Mesothelial cell of epicardium (in vitro differentiated cells): ENCODE results near the gene RAB8B. TPM values are rescaled to one million over a fixed set of nuclear protein-coding genes. Genes with fewer than 3 reads are reported as not detected.

Experiments
- DNase-seq, 2 experiments: peaks; one replicate each; pipeline ENCODE4 v3.0.0; 2021; ENCODE audit warnings: low spot score in 2 of 2; ENCODE audit not compliant: unreplicated experiment in 2 of 2
- H3K27ac Mint-ChIP-seq: 2 replicates; pipeline ENCODE4 v1.8.0; 2021; ENCODE audit warnings: mixed read lengths
- H3K27me3 Mint-ChIP-seq: 2 replicates; pipeline ENCODE4 v1.8.0; 2021; ENCODE audit warnings: low read depth, mixed read lengths
- H3K36me3 Mint-ChIP-seq: 2 replicates; pipeline ENCODE4 v1.8.0; 2021; ENCODE audit warnings: mixed read lengths
- H3K4me1 Mint-ChIP-seq: 2 replicates; pipeline ENCODE4 v1.8.0; 2021; ENCODE audit warnings: mixed read lengths
- H3K4me3 Mint-ChIP-seq: 2 replicates; pipeline ENCODE4 v1.8.0; 2021; ENCODE audit warnings: mild to moderate bottlenecking, moderate library complexity, mixed read lengths
- H3K9me3 Mint-ChIP-seq: 2 replicates; pipeline ENCODE4 v1.8.0; 2021; ENCODE audit warnings: mixed read lengths
- CTCF ChIP-seq: fragments of 200-600 bp; sonication (generic); IDR thresholded peaks from one replicate; pipeline ENCODE4 v1.5.0; 2021; ENCODE audit warnings: antibody characterized with exemption; ENCODE audit not compliant: unreplicated experiment
- total RNA-seq: library from RNA; stranded (reverse); gene quantifications from 3 replicates; pipeline ENCODE4 v1.2.1, GENCODE V29; 2021

Gene RAB8B
- total RNA-seq, 1 donor from 2014 or later = 20.2 TPM

DNA sequence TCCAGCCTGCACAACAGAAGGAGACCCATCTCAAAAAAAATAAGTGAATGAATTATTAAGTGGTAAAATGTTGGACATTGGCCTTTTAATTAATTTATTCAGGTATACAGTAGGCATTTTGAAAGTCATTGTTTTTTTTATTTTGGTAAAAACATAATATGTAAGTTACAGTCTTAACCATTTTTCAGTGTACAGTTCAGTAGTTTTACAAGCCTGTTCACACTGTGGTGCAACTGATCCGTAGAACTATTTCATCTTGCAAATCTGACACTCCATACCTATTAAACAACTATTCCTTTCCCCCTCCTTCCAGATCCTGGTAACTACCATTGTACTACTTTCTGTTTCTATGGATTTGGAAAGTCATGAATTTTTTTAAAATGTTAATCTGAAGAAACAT is 51.9 kb downstream of the RAB8B start:
- Mint-ChIP-seq H3K27ac (no peak overlapping the region), H3K4me3 (no peak overlapping the region), H3K4me1 (peaks cover 3% of the 10 kb centered on the region), H3K36me3 (peaks cover 21% of the 10 kb centered on the region), H3K27me3 (no peaks in the 10 kb centered on the region), H3K9me3 (peaks cover 22% of the 10 kb centered on the region)
- TF ChIP-seq CTCF = no peak
- no peak for DNase-seq

DNA sequence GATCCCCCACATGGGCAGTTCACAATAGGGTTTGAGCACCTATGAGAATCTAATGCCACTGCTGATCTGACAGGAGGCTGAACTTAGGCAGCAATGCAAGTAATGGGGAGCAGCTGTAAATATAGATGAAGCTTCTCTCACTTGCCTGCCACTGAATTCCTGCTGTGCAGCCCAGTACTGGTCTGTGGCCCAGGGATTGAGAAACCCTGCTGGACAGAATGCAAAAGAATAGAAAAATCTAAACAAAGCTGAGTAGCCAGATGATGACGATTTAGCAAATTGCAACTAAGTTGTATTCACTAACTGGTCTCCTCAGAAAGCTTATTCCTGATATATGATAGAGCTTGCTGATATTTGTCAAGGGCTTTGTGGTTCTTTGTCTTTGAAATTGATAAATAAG is 53.7 kb downstream of the RAB8B start:
- no peak for TF ChIP-seq CTCF
- Mint-ChIP-seq H3K27ac (no peak overlapping the region), H3K9me3 (peaks cover 12% of the 10 kb centered on the region), H3K36me3 (peaks cover 24% of the 10 kb centered on the region), H3K4me1 (peaks cover 3% of the 10 kb centered on the region), H3K4me3 (no peak overlapping the region), H3K27me3 (no peaks in the 10 kb centered on the region)
- DNase-seq = no peak

DNA sequence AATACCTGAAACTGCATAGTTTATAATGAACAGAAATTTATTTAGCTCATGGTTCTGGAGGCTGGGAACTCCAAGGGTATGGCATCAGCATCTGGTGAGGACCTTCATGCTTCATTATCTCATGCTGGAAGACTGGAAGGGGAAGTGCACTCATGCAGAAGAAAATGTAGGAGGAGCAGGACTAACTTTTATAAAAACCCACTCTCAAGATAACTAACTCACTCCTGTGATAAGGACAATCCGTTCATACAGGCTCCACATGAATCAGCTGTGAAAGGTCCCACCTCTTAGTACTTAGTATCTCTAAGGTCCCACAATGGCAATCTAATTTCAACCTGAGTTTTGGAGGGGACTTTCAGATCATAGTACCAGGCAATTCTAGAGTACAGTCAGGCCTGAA is 54.4 kb downstream of the RAB8B start:
- Mint-ChIP-seq H3K36me3 (peaks cover 24% of the 10 kb centered on the region), H3K4me1 (peaks cover 2% of the 10 kb centered on the region), H3K27ac (no peak overlapping the region), H3K27me3 (no peaks in the 10 kb centered on the region), H3K9me3 (peaks cover 12% of the 10 kb centered on the region), H3K4me3 (no peak overlapping the region)
- TF ChIP-seq CTCF = no peak
- DNase-seq = no peak

DNA sequence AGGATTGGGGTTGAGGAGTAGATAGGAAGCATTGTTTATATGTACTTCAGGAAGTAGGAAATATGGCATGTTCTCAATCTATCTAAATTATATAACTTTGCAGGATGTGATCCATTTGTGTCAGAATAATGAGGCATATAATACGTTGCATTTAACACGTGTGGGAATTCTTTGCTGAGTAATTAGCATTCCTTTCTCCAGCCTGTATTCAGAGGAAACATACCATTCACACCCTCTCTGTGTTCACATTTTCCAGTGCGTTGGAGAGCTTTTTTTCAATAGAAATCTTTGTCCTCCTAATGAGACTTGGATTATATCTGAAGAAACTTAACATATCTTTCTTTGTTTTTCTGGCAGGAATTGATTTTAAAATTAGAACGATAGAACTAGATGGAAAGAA is 55.0 kb downstream of the RAB8B start:
- H3K36me3 Mint-ChIP-seq = peaks cover 27% of the 10 kb centered on the region
- TF ChIP-seq CTCF = no peak

DNA sequence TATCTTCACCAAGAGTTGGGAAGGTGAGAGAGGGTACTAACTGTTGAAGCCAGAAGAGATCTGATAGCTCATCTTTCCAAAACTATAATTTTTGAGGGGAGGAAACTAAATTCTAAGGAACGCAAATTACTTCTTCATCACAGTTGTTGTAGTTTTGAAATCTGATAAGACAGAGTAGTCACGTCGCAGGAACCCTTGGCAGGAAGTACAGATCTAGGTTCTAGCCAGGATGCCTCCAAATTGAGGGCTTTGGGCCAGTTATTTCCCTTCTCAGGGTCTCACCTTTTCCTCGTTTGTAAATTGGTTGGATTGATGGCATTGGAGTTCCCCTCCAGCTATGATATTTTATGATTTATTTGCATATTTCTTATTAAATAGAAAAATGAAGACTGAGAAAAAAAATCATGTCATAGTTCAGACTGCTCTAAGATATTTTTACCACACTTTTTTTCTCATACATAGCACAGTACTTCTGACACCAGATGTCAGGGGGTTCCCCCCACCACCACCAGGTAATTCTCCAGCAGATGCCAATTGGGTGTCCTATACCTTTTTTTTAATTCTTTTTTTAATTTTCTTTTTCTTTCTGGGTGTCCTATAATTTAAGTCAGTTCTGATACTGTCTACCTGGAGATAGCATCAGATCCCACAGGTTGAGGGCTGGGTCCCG is 55.7 kb downstream of the RAB8B start:
- no peak for TF ChIP-seq CTCF
- Mint-ChIP-seq H3K4me3 (no peak overlapping the region), H3K9me3 (peaks cover 12% of the 10 kb centered on the region), H3K27ac (no peak overlapping the region), H3K4me1 (no peaks in the 10 kb centered on the region), H3K36me3 (peaks cover 30% of the 10 kb centered on the region), H3K27me3 (no peaks in the 10 kb centered on the region)
- DNase-seq = no peak

More for the DNA sequence above, 55.0 kb downstream of the RAB8B start:
- Mint-ChIP-seq H3K27ac (no peak overlapping the region), H3K4me1 (no peaks in the 10 kb centered on the region), H3K4me3 (no peak overlapping the region), H3K9me3 (peaks cover 12% of the 10 kb centered on the region), H3K27me3 (no peaks in the 10 kb centered on the region)
- no peak for DNase-seq
